Measurements from ENCODE around the gene MYO15A.

MYO15A gene

DNA sequence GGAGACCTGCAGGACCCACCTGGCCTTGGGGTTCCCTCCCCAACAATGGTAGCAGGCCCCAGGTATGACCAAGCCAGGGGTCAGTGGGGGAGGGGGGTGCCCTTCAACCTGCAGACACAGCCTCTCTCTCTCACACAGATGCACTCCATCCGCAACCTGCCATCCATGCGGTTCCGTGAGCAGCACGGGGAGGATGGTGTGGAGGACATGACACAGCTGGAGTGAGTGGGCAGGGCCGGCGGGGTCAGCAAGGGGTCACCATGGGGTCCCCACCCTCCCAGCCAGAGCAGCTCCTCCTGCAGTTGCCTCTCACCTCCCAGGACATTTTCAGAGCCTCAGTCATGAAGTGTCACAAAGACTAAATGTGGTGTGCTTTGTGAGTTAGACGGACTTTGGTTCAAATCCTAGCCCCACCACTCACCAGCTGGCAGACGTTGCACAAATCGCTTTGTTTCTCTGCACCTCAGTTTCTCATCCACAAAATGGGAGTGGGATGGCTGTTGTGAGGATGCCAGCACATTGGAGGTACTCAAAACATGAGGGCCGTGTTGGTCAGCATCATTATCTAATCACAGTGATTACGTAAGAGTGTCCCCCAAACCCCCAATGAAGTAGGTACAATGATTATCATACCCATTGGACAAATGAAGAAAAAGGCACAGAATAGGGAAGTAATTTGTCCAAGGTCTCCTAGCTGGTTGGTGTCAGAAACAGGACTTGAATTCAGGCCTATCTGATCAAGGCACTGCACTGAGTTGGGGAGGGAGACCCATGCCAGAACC lies 16.0 kb downstream of the MYO15A start:
- no peak for DNase-seq (ENCODE audit: low read depth)
- H3K4me3 ChIP-seq (ENCODE audit: low read depth, low read length) = no peak overlapping the region
- TF ChIP-seq, protein P1, sequence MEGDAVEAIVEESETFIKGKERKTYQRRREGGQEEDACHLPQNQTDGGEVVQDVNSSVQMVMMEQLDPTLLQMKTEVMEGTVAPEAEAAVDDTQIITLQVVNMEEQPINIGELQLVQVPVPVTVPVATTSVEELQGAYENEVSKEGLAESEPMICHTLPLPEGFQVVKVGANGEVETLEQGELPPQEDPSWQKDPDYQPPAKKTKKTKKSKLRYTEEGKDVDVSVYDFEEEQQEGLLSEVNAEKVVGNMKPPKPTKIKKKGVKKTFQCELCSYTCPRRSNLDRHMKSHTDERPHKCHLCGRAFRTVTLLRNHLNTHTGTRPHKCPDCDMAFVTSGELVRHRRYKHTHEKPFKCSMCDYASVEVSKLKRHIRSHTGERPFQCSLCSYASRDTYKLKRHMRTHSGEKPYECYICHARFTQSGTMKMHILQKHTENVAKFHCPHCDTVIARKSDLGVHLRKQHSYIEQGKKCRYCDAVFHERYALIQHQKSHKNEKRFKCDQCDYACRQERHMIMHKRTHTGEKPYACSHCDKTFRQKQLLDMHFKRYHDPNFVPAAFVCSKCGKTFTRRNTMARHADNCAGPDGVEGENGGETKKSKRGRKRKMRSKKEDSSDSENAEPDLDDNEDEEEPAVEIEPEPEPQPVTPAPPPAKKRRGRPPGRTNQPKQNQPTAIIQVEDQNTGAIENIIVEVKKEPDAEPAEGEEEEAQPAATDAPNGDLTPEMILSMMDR (IDR thresholded peaks at IDR 0.05; ENCODE audit: low read depth, low read length, missing control alignments) = no peak

GRCh38 chr17:18129041-18129502 lies 20.5 kb downstream of the MYO15A start:
- no peak overlapping the region for H3K4me3 ChIP-seq (ENCODE audit: low read depth, low read length)
- no peak for DNase-seq (ENCODE audit: low read depth)
- TF ChIP-seq, protein P1 (IDR thresholded peaks at IDR 0.05; ENCODE audit: low read depth, low read length, missing control alignments) = no peak

GRCh38 chr17:18132711-18133110 lies 24.2 kb downstream of the MYO15A start:
- TF ChIP-seq, protein P1 (IDR thresholded peaks at IDR 0.05; ENCODE audit: low read depth, low read length, missing control alignments) = no peak
- no peak for DNase-seq (ENCODE audit: low read depth)
- H3K4me3 ChIP-seq (ENCODE audit: low read depth, low read length) = no peak overlapping the region

- no peak overlapping the region for H3K4me3 ChIP-seq (ENCODE audit: low read depth, low read length)
- TF ChIP-seq, protein P1 (IDR thresholded peaks at IDR 0.05; ENCODE audit: low read depth, low read length, missing control alignments) = no peak
- no peak for DNase-seq (ENCODE audit: low read depth)
Observed at GRCh38 chr17:18136357-18136756, 27.8 kb downstream of the MYO15A start.

DNA sequence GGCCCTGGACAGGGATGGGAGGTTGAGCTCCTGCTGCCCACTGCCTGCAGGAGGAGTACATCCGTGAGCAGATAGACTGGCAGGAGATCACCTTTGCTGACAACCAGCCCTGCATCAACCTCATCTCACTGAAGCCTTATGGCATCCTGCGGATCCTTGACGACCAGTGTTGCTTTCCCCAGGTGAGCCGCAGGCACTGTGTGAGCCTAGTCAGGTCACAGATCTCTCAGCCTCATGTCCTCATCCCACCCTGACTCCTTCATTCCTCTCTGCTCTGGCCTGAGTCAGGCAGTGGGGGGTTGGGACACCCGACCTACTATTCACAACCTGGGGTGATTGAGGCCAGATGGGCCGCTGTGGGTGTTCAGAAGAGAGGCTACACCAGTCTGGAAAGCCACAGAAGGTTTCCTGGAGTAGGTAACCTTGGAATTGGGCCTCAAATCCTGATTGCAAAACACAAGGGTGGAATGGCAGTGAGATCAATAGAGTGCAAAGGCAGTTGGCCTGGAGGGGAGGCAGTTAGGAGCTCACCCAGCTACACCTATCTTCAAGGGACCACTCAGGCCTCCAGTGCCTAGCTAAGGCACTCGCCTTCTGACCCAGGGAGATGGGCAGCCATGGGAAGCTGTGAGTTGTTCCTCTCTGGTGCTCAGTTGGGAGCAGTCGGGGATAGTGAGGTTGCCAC lies 29.7 kb downstream of the MYO15A start:
- DNase-seq (ENCODE audit: low read depth) = no peak
- TF ChIP-seq, protein P1 (IDR thresholded peaks at IDR 0.05; ENCODE audit: low read depth, low read length, missing control alignments) = no peak
- no peak overlapping the region for H3K4me3 ChIP-seq (ENCODE audit: low read depth, low read length)

DNA sequence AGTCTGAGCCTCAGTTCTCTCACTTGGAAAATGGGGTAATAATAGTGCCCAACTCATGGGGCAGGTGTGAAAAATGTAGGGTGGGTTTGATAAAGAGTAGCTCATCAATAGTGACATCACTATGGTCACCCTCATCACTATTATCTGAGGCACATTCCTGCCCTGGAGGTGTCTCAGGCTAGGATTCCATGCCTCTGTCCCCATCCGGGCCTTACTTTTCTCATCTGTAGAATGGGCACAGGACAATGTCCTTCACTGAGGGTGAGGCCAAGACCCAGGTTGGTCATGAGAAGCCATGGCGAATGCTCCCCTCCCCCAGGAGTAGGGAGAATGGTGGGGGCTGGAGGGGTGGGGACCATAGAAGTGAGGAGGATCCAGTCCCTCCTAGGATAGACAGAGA lies 30.5 kb downstream of the MYO15A start:
- H3K4me3 ChIP-seq (ENCODE audit: low read depth, low read length) = no peak overlapping the region
- TF ChIP-seq, protein P1 (IDR thresholded peaks at IDR 0.05; ENCODE audit: low read depth, low read length, missing control alignments) = no peak
- no peak for DNase-seq (ENCODE audit: low read depth)
